IMR-90 (cell line): ENCODE measurements around the gene ATRNL1. TPM values are rescaled to one million over a fixed set of nuclear protein-coding genes. Genes with fewer than 3 reads are reported as not detected.

Experiments used
- ATAC-seq: fragments of 200-7000 bp; cut with Tn5 transposase; 2 replicates; pipeline ENCODE4 v1.9.1; 2020; ENCODE audit warnings: low read depth, mild to moderate bottlenecking, moderate library complexity
- BruUV-seq: library from RNA; stranded (reverse); fragments of 400-500 nt; replicated peaks from 2 replicates; lab custom pipeline; 2021; lab: Mats Ljungman, UMichigan
- CTCF ChIA-PET: fragments of 300-600 bp; formaldehyde crosslinking; extraction: SDS; loops from one replicate; lab custom pipeline; 2021; ENCODE audit warnings: antibody characterized with exemption; lab: Yijun Ruan, JAX
- POLR2A ChIA-PET: fragments of 300-600 bp; sonication (Branson Sonifier 250); formaldehyde crosslinking; loops from one replicate; lab custom pipeline; 2022; ENCODE audit warnings: antibody characterized with exemption; ENCODE audit not compliant: unreplicated experiment; lab: Charles Lee
- DNase-seq: peaks from one replicate; pipeline ENCODE4 v3.0.0; 2013
- H2AFZ ChIP-seq: replicated peaks from 2 replicates; pipeline ENCODE3; 2013; ENCODE audit warnings: low read length, mild to moderate bottlenecking; ENCODE audit not compliant: poor library complexity
- H2AK5ac ChIP-seq: 2 replicates; pipeline ENCODE4 v1.6.1; 2013; ENCODE audit warnings: low read depth, low read length, inconsistent platforms
- H2AK9ac ChIP-seq: replicated peaks from 2 replicates; pipeline ENCODE3; 2013; ENCODE audit warnings: mild to moderate bottlenecking, low read depth, low read length, moderate library complexity; ENCODE audit not compliant: poor library complexity
- H2BK120ac ChIP-seq: 2 replicates; pipeline ENCODE4 v1.6.1; 2013; ENCODE audit warnings: low read depth, low read length, inconsistent platforms
- H2BK15ac ChIP-seq: 3 replicates; pipeline ENCODE4 v1.6.1; 2013; ENCODE audit warnings: low read depth, low read length, inconsistent platforms
- H2BK20ac ChIP-seq: 2 replicates; pipeline ENCODE4 v1.6.1; 2013; ENCODE audit warnings: low read depth, mild to moderate bottlenecking, inconsistent platforms, low read length, moderate library complexity
- H2BK5ac ChIP-seq: 2 replicates; pipeline ENCODE4 v1.6.1; 2013; ENCODE audit warnings: mild to moderate bottlenecking, low read depth, low read length, inconsistent platforms; ENCODE audit not compliant: poor library complexity, severe bottlenecking
- H3K14ac ChIP-seq: replicated peaks from 2 replicates; pipeline ENCODE4 v1.6.1; 2013; ENCODE audit warnings: low read depth, low read length, inconsistent platforms
- H3K18ac ChIP-seq: 2 replicates; pipeline ENCODE4 v1.6.1; 2013; ENCODE audit warnings: low read depth, low read length, control low read depth
- H3K23ac ChIP-seq: 2 replicates; pipeline ENCODE4 v1.6.1; 2013; ENCODE audit warnings: low read depth, low read length, inconsistent platforms
- H3K27ac ChIP-seq: 2 replicates; pipeline ENCODE4 v1.5.1; 2013; ENCODE audit warnings: mild to moderate bottlenecking, control low read depth, low read length; ENCODE audit not compliant: insufficient read depth
- H3K27me3 ChIP-seq: 2 replicates; pipeline ENCODE4 v1.6.1; 2013; ENCODE audit warnings: low read length; ENCODE audit not compliant: control insufficient read depth, insufficient read depth
- H3K36me3 ChIP-seq: 2 replicates; pipeline ENCODE4 v1.6.1; 2013; ENCODE audit warnings: low read length, mixed read lengths; ENCODE audit not compliant: control insufficient read depth, insufficient read depth
- H3K4ac ChIP-seq: 2 replicates; pipeline ENCODE4 v1.6.1; 2013; ENCODE audit warnings: low read depth, low read length, inconsistent platforms
- H3K4me1 ChIP-seq: 2 replicates; pipeline ENCODE4 v1.6.1; 2013; ENCODE audit warnings: low read length, mixed read lengths; ENCODE audit not compliant: control insufficient read depth, insufficient read depth
- H3K4me2 ChIP-seq: 2 replicates; pipeline ENCODE4 v1.6.1; 2013; ENCODE audit warnings: low read depth, mild to moderate bottlenecking, control low read depth, low read length, moderate library complexity
- H3K4me3 ChIP-seq: 2 replicates; pipeline ENCODE4 v1.5.1; 2013; ENCODE audit warnings: low read depth, mild to moderate bottlenecking, control low read depth, low read length, moderate library complexity; ENCODE audit not compliant: insufficient read depth
- H3K56ac ChIP-seq: 2 replicates; pipeline ENCODE4 v1.6.1; 2013; ENCODE audit warnings: low read length, inconsistent platforms; ENCODE audit not compliant: insufficient read depth; ENCODE audit errors: extremely low read depth
- H3K79me1 ChIP-seq, 2 experiments: 2 replicates each; pipeline ENCODE4 v1.6.1; 2013; ENCODE audit warnings: low read length in 2 of 2, inconsistent platforms in 1 of 2, low read depth in 1 of 2
- H3K9ac ChIP-seq: 2 replicates; pipeline ENCODE4 v1.6.1; 2013; ENCODE audit warnings: low read depth, low read length, control low read depth
- H3K9me1 ChIP-seq: 2 replicates; pipeline ENCODE4 v1.6.1; 2013; ENCODE audit warnings: low read length, inconsistent platforms; ENCODE audit not compliant: insufficient read depth
- H3K9me3 ChIP-seq: 2 replicates; pipeline ENCODE4 v1.6.1; 2013; ENCODE audit warnings: low read length; ENCODE audit not compliant: control insufficient read depth, insufficient read depth
- H4K20me1 ChIP-seq: 2 replicates; pipeline ENCODE4 v1.6.1; 2013; ENCODE audit warnings: low read length, inconsistent platforms; ENCODE audit not compliant: insufficient read depth
- H4K5ac ChIP-seq: 2 replicates; pipeline ENCODE4 v1.6.1; 2013; ENCODE audit warnings: mild to moderate bottlenecking, low read depth, low read length, control low read depth
- H4K8ac ChIP-seq, 2 experiments: 2 replicates each; pipeline ENCODE4 v1.6.1; 2013; ENCODE audit warnings: low read depth in 2 of 2, low read length in 2 of 2, control low read depth in 1 of 2, inconsistent platforms in 1 of 2
- H4K91ac ChIP-seq: 2 replicates; pipeline ENCODE4 v1.6.1; 2013; ENCODE audit warnings: low read depth, low read length, inconsistent platforms; ENCODE audit not compliant: insufficient read depth
- BHLHE40 ChIP-seq: fragments of 150-350 bp; IDR thresholded peaks from 2 replicates; pipeline ENCODE4 v1.6.1; 2016; ENCODE audit warnings: mild to moderate bottlenecking, low read depth, low read length
- CTCF ChIP-seq: conservative IDR thresholded peaks from 2 replicates; pipeline ENCODE4 v1.5.1; 2012; ENCODE audit warnings: mild to moderate bottlenecking, low read depth, low read length, improper control_type of control experiment
- MAZ ChIP-seq: IDR thresholded peaks from 2 replicates; pipeline ENCODE4 v1.6.1; 2012; ENCODE audit warnings: low read depth, mild to moderate bottlenecking, low read length, improper control_type of control experiment, moderate library complexity, borderline replicate concordance
- MXI1 ChIP-seq: IDR thresholded peaks from 2 replicates; pipeline ENCODE4 v1.6.1; 2012; ENCODE audit warnings: low read depth, mild to moderate bottlenecking, low read length, moderate library complexity, borderline replicate concordance
- NFE2L2 ChIP-seq: fragments of 150-350 bp; IDR thresholded peaks from 2 replicates; pipeline ENCODE4 v1.6.1; 2016; ENCODE audit warnings: low read depth, mild to moderate bottlenecking, low read length
- RAD21 ChIP-seq: IDR thresholded peaks from 2 replicates; pipeline ENCODE4 v1.6.1; 2012; ENCODE audit warnings: low read length, improper control_type of control experiment
- WGBS, 2 experiments: methylation state at CpG; one replicate each; pipeline versions ENCODE4 v1.1.5 to v1.1.7; 2013; ENCODE audit warnings: missing lambda C conversion rate in 2 of 2; ENCODE audit not compliant: insufficient read length in 1 of 2; ENCODE audit errors: extremely low coverage in 2 of 2; 5-methylcytosine and 5-hydroxymethylcytosine counted together
- dilution Hi-C: fragments of 300-500 bp; cut with HindIII; formaldehyde crosslinking; loops from one replicate; pipeline ENCODE4 v1.14.3; 2018; ENCODE audit warnings: low sequenced_read_pairs; ENCODE audit not compliant: unreplicated experiment
- in situ Hi-C: fragments of 300-500 bp; cut with MboI; formaldehyde crosslinking; loops from 3 replicates; pipeline ENCODE4 v1.14.3; 2019; ENCODE audit warnings: low sequenced_read_pairs, inconsistent platforms, mixed read lengths
- intact Hi-C: fragments of 100-400 bp; cut with micrococcal nuclease; formaldehyde crosslinking; loops from 2 replicates; pipeline ENCODE4 v1.10.0; 2022
- polyA plus RNA-seq, 3 experiments: library from polyadenylated mRNA; depleted of rRNA; stranded (reverse); fragments of >200 nt; gene quantifications; 2 replicates each; pipeline ENCODE4 v1.2.3, GENCODE V29; 2012; ENCODE audit warnings: low replicate concordance in 1 of 3
- total RNA-seq: library from RNA; depleted of rRNA; stranded (reverse); fragments of >200 nt; gene quantifications from 2 replicates; pipeline ENCODE4 v1.2.3, GENCODE V29; 2012

The ATRNL1 gene
- total and polyA plus RNA-seq, 2 of the 4 experiments (the other 2 are of a cell fraction): 0.18 to 0.19 TPM

GRCh38 chr10:115491526-115492140 lies 398.5 kb downstream of the ATRNL1 start:
- no peak overlapping the region for H3K4me3 ChIP-seq
- no peaks in the 10 kb centered on the region for H3K27me3 ChIP-seq
- no peak overlapping the region for H4K8ac ChIP-seq
- WGBS, 2 experiments: 67% methylated on average over 3 of the region's 10 CpGs; no CpG with 5 or more reads in 1 of the 2 experiments
- in situ Hi-C loops: no loop called here
- H4K5ac ChIP-seq: no peak overlapping the region
- no peak overlapping the region for H3K4ac ChIP-seq
- no peak overlapping the region for H3K23ac ChIP-seq
- no peaks in the 10 kb centered on the region for H3K36me3 ChIP-seq
- H4K91ac ChIP-seq: no peak overlapping the region
- no peak overlapping the region for H2BK5ac ChIP-seq
- no peak overlapping the region for H2BK120ac ChIP-seq
- H3K4me2 ChIP-seq: no peak overlapping the region
- BruUV-seq: no TSS peak
- no peak overlapping the region for H2AFZ ChIP-seq
- H3K9me1 ChIP-seq: no peaks in the 10 kb centered on the region
- H2BK15ac ChIP-seq: no peak overlapping the region
- no peak overlapping the region for H3K9ac ChIP-seq
- dilution Hi-C loops: no loop called here
- TF ChIP-seq BHLHE40 (no peak), MAZ (no peak), NFE2L2 (no peak), MXI1 (no peak), RAD21 (no peak), CTCF (no peak)
- no peak overlapping the region for H3K18ac ChIP-seq
- H3K9me3 ChIP-seq: peaks cover 6% of the 10 kb centered on the region
- H3K27ac ChIP-seq: no peak overlapping the region
- ChIA-PET CTCF (no interaction called here), POLR2A (no interaction called here)
- no peak overlapping the region for H3K56ac ChIP-seq
- no peak overlapping the region for H2BK20ac ChIP-seq
- DNase-seq (no peak), ATAC-seq (no peak)
- H3K79me1 ChIP-seq: no peaks in the 10 kb centered on the region
- no peaks in the 10 kb centered on the region for H3K4me1 ChIP-seq
- no peak overlapping the region for H3K14ac ChIP-seq
- H2AK9ac ChIP-seq: no peak overlapping the region
- no peaks in the 10 kb centered on the region for H4K20me1 ChIP-seq
- H2AK5ac ChIP-seq: no peak overlapping the region
- intact Hi-C loops: no loop called here
